B cell (primary cell): ENCODE data around the gene DMRTC1B. TPM values are rescaled to one million over a fixed set of nuclear protein-coding genes. Genes with fewer than 3 reads are reported as not detected.
"Not testable (repeated sequence)": the region's sequence is repeated elsewhere in the genome, so short reads cannot be mapped to it uniquely, and the experiment has no call there.

Experiments
- ATAC-seq: fragments of 200-7000 bp; cut with Tn5 transposase; one replicate; pipeline ENCODE4 v1.10.0; 2021; ENCODE audit warnings: low read depth, mild to moderate bottlenecking, moderate number of reproducible peaks, moderate library complexity
- CTCF ChIA-PET: fragments of 350-600 bp; sonication (Branson Sonifier 250); formaldehyde crosslinking; loops from one replicate; lab custom pipeline; 2021; ENCODE audit warnings: antibody characterized with exemption, inconsistent platforms; lab: Charles Lee
- POLR2A ChIA-PET: fragments of 350-600 bp; sonication (Branson Sonifier 250); formaldehyde crosslinking; loops from one replicate; lab custom pipeline; 2021; ENCODE audit warnings: antibody characterized with exemption; lab: Charles Lee
- DNase-seq: peaks from one replicate; pipeline ENCODE4 v3.0.0; 2013
- H2AFZ ChIP-seq: 2 replicates; pipeline ENCODE4 v1.6.1; 2012; ENCODE audit warnings: mild to moderate bottlenecking, low read depth, low read length; ENCODE audit not compliant: insufficient read depth, poor library complexity, severe bottlenecking
- H3K27ac ChIP-seq, 2 donors: 1 replicate in 1 of 2; 2 replicates in 1 of 2; pipeline ENCODE4 v1.5.1; 2012 to 2013; ENCODE audit warnings: low read length in 2 of 2, mild to moderate bottlenecking in 2 of 2, moderate library complexity in 1 of 2
- H3K27me3 ChIP-seq, 4 experiments: fragments of 200-600 bp in 1 of 4; sonication (generic) in 1 of 4; replicated peaks in 1 of 4; 1 replicate in 2 of 4; 2 replicates in 2 of 4; pipeline versions ENCODE4 v1.6.1 to v1.7.0; 2013 to 2016; ENCODE audit warnings: low read length in 3 of 4, mild to moderate bottlenecking in 2 of 4, mixed read lengths in 1 of 4, moderate library complexity in 1 of 4; ENCODE audit not compliant: insufficient read depth in 4 of 4, control insufficient read depth in 3 of 4; ENCODE audit errors: control extremely low read depth in 1 of 4
- H3K36me3 ChIP-seq, 2 experiments: replicated peaks in 1 of 2; 1 replicate in 1 of 2; 2 replicates in 1 of 2; pipeline versions ENCODE4 v1.6.1 to v1.7.1; 2013; ENCODE audit warnings: low read length in 1 of 2; ENCODE audit not compliant: insufficient read depth in 2 of 2, control insufficient read depth in 1 of 2; ENCODE audit errors: control extremely low read depth in 1 of 2, extremely low read depth in 1 of 2
- H3K4me1 ChIP-seq, 2 donors: fragments of 200-600 bp in 1 of 2; sonication (generic) in 1 of 2; 1 replicate in 1 of 2; 2 replicates in 1 of 2; pipeline versions ENCODE4 v1.5.1 to v1.6.1; 2013 to 2017; ENCODE audit warnings: low read length in 2 of 2; ENCODE audit not compliant: control insufficient read depth in 2 of 2, insufficient read depth in 2 of 2
- H3K4me2 ChIP-seq: replicated peaks from 2 replicates; pipeline ENCODE3; 2012; ENCODE audit warnings: mild to moderate bottlenecking, low read depth, low read length; ENCODE audit not compliant: poor library complexity, severe bottlenecking
- H3K4me3 ChIP-seq, 5 experiments: fragments of 200-600 bp in 1 of 5; sonication (generic) in 1 of 5; 1 replicate in 3 of 5; 2 replicates in 2 of 5; pipeline versions ENCODE4 v1.5.1 to v1.7.0; 2011 to 2016; ENCODE audit warnings: low read length in 4 of 5, mild to moderate bottlenecking in 4 of 5, low read depth in 2 of 5, control low read depth in 1 of 5, moderate library complexity in 1 of 5; ENCODE audit not compliant: insufficient read depth in 1 of 5; ENCODE audit errors: control extremely low read depth in 1 of 5, extremely low read depth in 1 of 5
- H3K79me2 ChIP-seq: fragments of 200-600 bp; sonication (generic); one replicate; pipeline ENCODE4 v1.6.0; 2016; ENCODE audit warnings: low read length; ENCODE audit not compliant: control insufficient read depth, insufficient read depth
- H3K9ac ChIP-seq: fragments of 200-600 bp; sonication (generic); 2 replicates; pipeline ENCODE4 v1.6.1; 2017; ENCODE audit warnings: mild to moderate bottlenecking, low read length, moderate library complexity
- H3K9me3 ChIP-seq, 3 donors: one replicate each; pipeline versions ENCODE4 v1.6.1 to v1.7.1; 2013; ENCODE audit warnings: low read length in 2 of 3; ENCODE audit not compliant: control insufficient read depth in 2 of 3, insufficient read depth in 1 of 3; ENCODE audit errors: control extremely low read depth in 1 of 3
- H4K20me1 ChIP-seq: 2 replicates; pipeline ENCODE4 v1.6.0; 2012; ENCODE audit warnings: mild to moderate bottlenecking, low read length; ENCODE audit not compliant: insufficient read depth, control insufficient read depth, poor library complexity, severe bottlenecking
- H3K27ac Mint-ChIP-seq: one replicate; pipeline ENCODE4 v1.8.0; 2021; ENCODE audit warnings: mixed read lengths
- H3K27me3 Mint-ChIP-seq: one replicate; pipeline ENCODE4 v1.8.0; 2021; ENCODE audit warnings: mixed read lengths
- H3K4me1 Mint-ChIP-seq: one replicate; pipeline ENCODE4 v1.8.0; 2021; ENCODE audit warnings: mixed read lengths
- H3K4me3 Mint-ChIP-seq: one replicate; pipeline ENCODE4 v1.8.0; 2021; ENCODE audit warnings: mixed read lengths
- H3K9me3 Mint-ChIP-seq: one replicate; pipeline ENCODE4 v1.8.0; 2022; ENCODE audit warnings: mixed read lengths; ENCODE audit not compliant: insufficient read depth
- WGBS: methylation state at CpG from one replicate; pipeline ENCODE4 v1.1.5; 2013; ENCODE audit warnings: missing lambda C conversion rate; ENCODE audit not compliant: insufficient coverage; 5-methylcytosine and 5-hydroxymethylcytosine counted together
- intact Hi-C: fragments of 100-400 bp; cut with micrococcal nuclease; formaldehyde crosslinking; loops from one replicate; pipeline ENCODE4 v1.10.0; 2022
- polyA plus RNA-seq: library from polyadenylated mRNA; depleted of rRNA; stranded (reverse); fragments of >200 nt; gene quantifications from 2 replicates; pipeline ENCODE4 v1.2.3, GENCODE V29; 2012
- small RNA-seq: library from RNA; depleted of rRNA; stranded (forward); fragments of <200 nt; gene quantifications from one replicate; pipeline ENCODE3, GENCODE V24; 2012; ENCODE audit warnings: low replicate concordance, low read depth; ENCODE audit not compliant: insufficient read length
- total RNA-seq, 2 donors: library from RNA; stranded (reverse); fragments of 120-200 nt in 1 of 2; gene quantifications; 1 replicate in 1 of 2; 2 replicates in 1 of 2; pipeline versions ENCODE4 v1.2.3 to v1.2.4, GENCODE V29; 2013 to 2022

Gene DMRTC1B
- total and polyA plus RNA-seq, 2 donors (not counting 1 experiment from before 2014, with no cell fraction given): 2.2 to 3.3 TPM

DNA sequence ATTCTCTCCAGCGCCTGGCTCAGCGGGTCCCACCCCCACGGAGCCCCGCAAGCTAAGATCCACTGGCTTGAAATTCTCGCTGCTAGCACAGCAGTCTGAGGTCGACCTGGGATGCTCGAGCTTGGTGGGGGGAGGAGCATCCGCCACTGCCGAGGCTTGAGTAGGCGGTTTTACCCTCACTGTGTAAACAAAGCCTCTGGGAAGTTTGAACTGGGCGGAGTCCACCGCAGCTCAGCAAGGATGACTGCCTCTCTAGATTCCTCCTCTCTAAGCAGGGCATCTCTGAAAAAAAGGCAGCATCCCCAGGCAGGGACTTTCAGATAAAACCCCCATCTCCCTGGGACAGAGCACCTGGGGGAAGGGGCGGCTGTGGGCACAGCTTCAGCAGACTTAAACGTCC, 113.0 kb downstream of the DMRTC1B start:
- WGBS: no CpG with 5 or more reads among the region's 14 CpGs
- CTCF ChIA-PET, H3K9me3 Mint-ChIP-seq: not testable (repeated sequence)

More for the DNA sequence above, 113.0 kb downstream of the DMRTC1B start:
- H3K4me3 ChIP-seq, ATAC-seq, H3K27ac Mint-ChIP-seq, H3K27me3 Mint-ChIP-seq, H3K27ac ChIP-seq, H4K20me1 ChIP-seq, DNase-seq, H3K4me1 Mint-ChIP-seq, H3K4me2 ChIP-seq, H3K36me3 ChIP-seq, H3K9ac ChIP-seq, H3K27me3 ChIP-seq, intact Hi-C loops, H2AFZ ChIP-seq, POLR2A ChIA-PET, H3K4me1 ChIP-seq, H3K4me3 Mint-ChIP-seq, H3K79me2 ChIP-seq, H3K9me3 ChIP-seq: not testable (repeated sequence)

Small RNAs within 50 kb of the gene (small RNA-seq; reads per million reads assigned to genes)
- 2.1 reads per million, percentile 17 among the genes with 10 or more reads in this experiment for gene RNU1-112P

Other genes with a start within 250 kb of the DMRTC1B start
- gene HDAC8, start 204.0 kb upstream of the DMRTC1B start, total RNA-seq: 41.9 and 47.0 TPM in 2 replicates
- gene HDAC8, start 204.0 kb upstream of the DMRTC1B start, polyA plus RNA-seq: 13.0 and 13.3 TPM in 2 replicates
- gene PHKA1, start 62.6 kb upstream of the DMRTC1B start, total RNA-seq: 0.20 and 0.22 TPM in 2 replicates
- 0.07 and 0.09 TPM in 2 replicates for gene PHKA1, start 62.6 kb upstream of the DMRTC1B start, polyA plus RNA-seq
- not detected in 2 replicates for gene FAM236B, start 5.8 kb downstream of the DMRTC1B start, total RNA-seq
- gene FAM236B, start 5.8 kb downstream of the DMRTC1B start, polyA plus RNA-seq: not detected in 2 replicates
- not detected in 2 replicates for gene FAM236D, start 31.3 kb downstream of the DMRTC1B start, total RNA-seq
- gene FAM236D, start 31.3 kb downstream of the DMRTC1B start, polyA plus RNA-seq: not detected in 2 replicates
- gene FAM236C, start 135.7 kb downstream of the DMRTC1B start, total RNA-seq: not detected in 2 replicates
- not detected in 2 replicates for gene FAM236C, start 135.7 kb downstream of the DMRTC1B start, polyA plus RNA-seq
- gene FAM236A, start 161.3 kb downstream of the DMRTC1B start, total RNA-seq: not detected in 2 replicates
- not detected in 2 replicates for gene FAM236A, start 161.3 kb downstream of the DMRTC1B start, polyA plus RNA-seq
- 0.34 and 0.66 TPM in 2 replicates for gene DMRTC1, start 166.9 kb downstream of the DMRTC1B start, total RNA-seq
- 0.42 and 0.58 TPM in 2 replicates for gene DMRTC1, start 166.9 kb downstream of the DMRTC1B start, polyA plus RNA-seq
- not detected in 2 replicates for gene PABPC1L2B, start 226.0 kb downstream of the DMRTC1B start, total RNA-seq
- gene PABPC1L2B, start 226.0 kb downstream of the DMRTC1B start, polyA plus RNA-seq: not detected in 2 replicates